GM18858 (cell line): ENCODE results near the gene AASDH.

Source experiments
- ATAC-seq: cut with Tn5 transposase; IDR thresholded peaks from one replicate; pipeline ENCODE4 v1.9.1; 2021; ENCODE audit not compliant: unreplicated experiment

The AASDH gene

GRCh38 chr4:56387023-56388001 lies at the start of gene AASDH:
AASDH (minus strand) TSS chr4:56387491; CDS start chr4:56384299, 3,192 bp downstream.
- ATAC-seq: peak; percentile 84

GRCh38 chr4:56435140-56435926 lies 48.0 kb upstream of the AASDH start, which contains the start of gene PPAT:
PPAT (minus strand) TSS chr4:56435615; CDS start chr4:56435477, 138 bp downstream.
- peak; percentile 61 for ATAC-seq

- ATAC-seq: no peak
Measured at GRCh38 chr4:56434599-56435139, 47.4 kb upstream of the AASDH start.

- no peak for ATAC-seq
Measured at GRCh38 chr4:56433280-56433679, 46.0 kb upstream of the AASDH start.

GRCh38 chr4:56430203-56430602 lies 42.9 kb upstream of the AASDH start:
- ATAC-seq: no peak

GRCh38 chr4:56427179-56427578 lies 39.9 kb upstream of the AASDH start:
- no peak for ATAC-seq

- ATAC-seq: peak; percentile 84
Measured at GRCh38 chr4:56426273-56426672, 39.0 kb upstream of the AASDH start.

- ATAC-seq: no peak
Measured at GRCh38 chr4:56425518-56425917, 38.2 kb upstream of the AASDH start.

- ATAC-seq: no peak
Measured at GRCh38 chr4:56424697-56425514, 37.6 kb upstream of the AASDH start.

GRCh38 chr4:56424176-56424575 lies 36.9 kb upstream of the AASDH start:
- ATAC-seq: no peak

- ATAC-seq: no peak
Measured at GRCh38 chr4:56417396-56417795, 30.1 kb upstream of the AASDH start.

- no peak for ATAC-seq
Measured at GRCh38 chr4:56416349-56416748, 29.1 kb upstream of the AASDH start.

GRCh38 chr4:56414135-56414670 lies 26.9 kb upstream of the AASDH start:
- no peak for ATAC-seq

- peak; percentile 71 for ATAC-seq
Measured at GRCh38 chr4:56410247-56411062, 23.2 kb upstream of the AASDH start.

GRCh38 chr4:56409511-56410090 lies 22.3 kb upstream of the AASDH start:
- ATAC-seq: no peak

GRCh38 chr4:56408978-56409377 lies 21.7 kb upstream of the AASDH start:
- ATAC-seq: no peak

- ATAC-seq: no peak
Measured at GRCh38 chr4:56406151-56406550, 18.9 kb upstream of the AASDH start.

GRCh38 chr4:56405016-56405415 lies 17.7 kb upstream of the AASDH start:
- ATAC-seq: no peak

- no peak for ATAC-seq
Measured at GRCh38 chr4:56400560-56400959, 13.3 kb upstream of the AASDH start.
